GM19099 (cell line): ENCODE results near the gene RAB3A.

Source experiments
- POLR2A ChIP-seq: IDR thresholded peaks from 3 replicates; pipeline ENCODE4 v1.6.1; 2011; ENCODE audit warnings: low read depth; ENCODE audit not compliant: insufficient read length; ENCODE audit errors: extremely low read depth

The RAB3A gene

DNA sequence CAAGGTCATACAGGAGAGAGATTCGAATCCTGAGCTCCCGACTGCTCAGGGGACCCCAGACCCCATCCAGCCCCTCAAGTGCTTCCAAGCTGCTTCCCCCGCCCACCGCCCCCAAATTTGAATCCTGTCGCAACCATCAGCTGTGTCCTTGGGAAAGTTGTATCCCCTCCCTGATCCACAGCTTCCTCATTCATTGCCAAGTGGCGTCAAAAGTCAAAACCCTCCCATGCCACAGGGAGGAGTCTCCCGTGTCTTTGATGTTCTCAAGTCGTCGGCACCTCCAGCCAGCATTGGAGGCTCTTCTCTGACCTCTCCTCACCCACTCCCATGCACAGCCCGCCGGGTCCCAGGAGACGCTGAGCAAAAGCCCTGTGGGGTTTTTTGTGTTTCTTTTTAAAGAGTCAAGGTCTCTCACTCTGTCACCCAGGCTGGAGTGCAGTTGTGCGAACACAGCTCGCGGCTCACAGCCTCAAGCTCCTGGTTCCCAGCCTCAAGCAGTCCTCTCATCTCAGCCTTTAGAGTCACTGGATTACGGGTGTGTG lies 33.1 kb downstream of the RAB3A start:
- no peak for TF ChIP-seq POLR2A

DNA sequence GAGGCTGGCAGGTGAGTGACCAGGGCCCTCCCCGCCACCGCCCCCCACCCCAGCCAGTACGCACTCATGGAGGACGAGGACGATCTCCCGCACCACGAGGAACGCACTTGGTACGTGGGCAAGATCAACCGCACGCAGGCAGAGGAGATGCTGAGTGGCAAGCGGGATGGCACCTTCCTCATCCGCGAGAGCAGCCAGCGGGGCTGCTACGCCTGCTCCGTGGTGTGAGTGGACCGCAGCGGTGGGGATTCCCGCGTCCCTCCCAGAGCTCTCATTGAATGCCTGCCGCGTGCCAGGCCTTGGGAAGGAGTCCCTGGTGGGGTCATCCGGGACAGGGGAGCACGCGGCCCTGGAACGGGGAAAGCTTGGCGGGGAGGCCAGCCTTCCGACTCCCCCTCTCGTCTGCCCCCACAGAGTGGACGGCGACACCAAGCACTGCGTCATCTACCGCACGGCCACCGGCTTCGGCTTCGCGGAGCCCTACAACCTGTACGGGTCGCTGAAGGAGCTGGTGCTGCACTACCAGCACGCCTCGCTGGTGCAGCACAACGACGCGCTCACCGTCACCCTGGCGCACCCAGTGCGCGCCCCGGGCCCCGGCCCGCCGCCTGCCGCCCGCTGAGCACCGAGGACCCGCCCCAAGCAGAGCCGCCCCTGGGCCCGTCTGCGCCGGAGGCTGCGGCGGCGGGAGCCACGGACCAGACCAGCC lies 35.0 kb downstream of the RAB3A start:
- no peak for TF ChIP-seq POLR2A

GRCh38 chr19:18167975-18168645 lies 35.7 kb downstream of the RAB3A start:
- no peak for TF ChIP-seq POLR2A

DNA sequence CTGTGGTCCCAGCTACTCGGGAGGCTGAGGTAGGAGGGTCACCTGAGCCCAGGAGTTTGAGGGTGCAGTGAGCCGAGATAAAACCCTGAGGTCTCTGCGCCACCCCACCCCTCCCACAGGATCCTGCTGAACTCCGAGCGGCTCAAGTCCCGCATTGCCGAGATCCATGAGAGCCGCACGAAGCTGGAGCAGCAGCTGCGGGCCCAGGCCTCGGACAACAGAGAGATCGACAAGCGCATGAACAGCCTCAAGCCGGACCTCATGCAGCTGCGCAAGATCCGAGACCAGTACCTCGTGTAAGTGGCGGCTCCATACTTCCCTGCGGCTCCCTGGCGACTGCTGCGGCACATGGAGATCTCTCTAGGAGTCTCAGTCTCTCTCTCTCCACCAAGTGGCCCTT lies 36.8 kb downstream of the RAB3A start:
- TF ChIP-seq POLR2A, result no peak

GRCh38 chr19:18165794-18166544 lies 37.9 kb downstream of the RAB3A start:
- no peak for TF ChIP-seq POLR2A

- TF ChIP-seq POLR2A, result no peak
These were observed 39.8 kb downstream of the RAB3A start for GRCh38 chr19:18164072-18164471.

DNA sequence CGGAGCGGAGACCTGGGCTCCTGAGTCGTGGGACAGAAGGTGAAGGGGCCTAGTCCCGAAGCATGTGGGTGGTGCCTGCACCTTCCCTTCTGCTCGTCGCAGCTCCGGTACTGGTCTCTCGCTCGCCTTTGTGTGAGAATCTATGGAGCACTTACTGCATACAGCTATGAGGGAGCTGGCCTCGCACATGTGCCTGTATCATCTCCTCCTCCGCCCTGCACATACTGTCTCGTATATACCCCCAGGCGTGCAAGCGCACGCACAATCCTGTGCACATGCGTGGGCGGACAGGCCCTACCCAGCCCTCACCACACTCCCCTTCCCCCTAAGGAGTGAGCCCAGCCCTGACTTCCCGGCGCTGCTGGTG lies 42.2 kb downstream of the RAB3A start:
- no peak for TF ChIP-seq POLR2A

- peak; percentile 72 for TF ChIP-seq POLR2A
These were observed 42.7 kb downstream of the RAB3A start for GRCh38 chr19:18160971-18161635.

DNA sequence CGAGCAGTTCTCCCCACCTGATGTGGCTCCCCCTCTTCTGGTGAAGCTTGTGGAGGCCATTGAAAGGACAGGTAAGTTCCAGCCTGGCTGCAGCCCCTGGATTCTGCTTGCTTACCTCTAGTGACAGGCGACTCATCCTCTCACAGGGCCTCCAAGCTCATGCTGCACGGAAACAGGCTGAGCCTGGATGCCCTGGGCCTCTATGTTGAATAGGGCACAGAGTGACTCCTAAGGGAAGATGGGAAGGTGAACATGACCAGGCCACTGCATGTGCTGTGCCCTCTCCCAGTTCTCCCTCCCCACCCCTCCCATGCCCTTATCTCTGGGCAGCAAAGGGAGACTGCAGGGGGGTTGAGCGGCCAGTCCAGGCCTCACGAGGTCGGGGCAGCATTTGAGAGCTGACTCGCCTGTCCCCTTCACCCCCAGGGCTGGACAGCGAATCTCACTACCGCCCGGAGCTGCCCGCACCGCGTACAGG lies 43.3 kb downstream of the RAB3A start:
- TF ChIP-seq POLR2A, result no peak

- TF ChIP-seq POLR2A, result no peak
These were observed 44.0 kb downstream of the RAB3A start for GRCh38 chr19:18159810-18160209.

- no peak for TF ChIP-seq POLR2A
These were observed 45.4 kb downstream of the RAB3A start for GRCh38 chr19:18158467-18158866.

DNA sequence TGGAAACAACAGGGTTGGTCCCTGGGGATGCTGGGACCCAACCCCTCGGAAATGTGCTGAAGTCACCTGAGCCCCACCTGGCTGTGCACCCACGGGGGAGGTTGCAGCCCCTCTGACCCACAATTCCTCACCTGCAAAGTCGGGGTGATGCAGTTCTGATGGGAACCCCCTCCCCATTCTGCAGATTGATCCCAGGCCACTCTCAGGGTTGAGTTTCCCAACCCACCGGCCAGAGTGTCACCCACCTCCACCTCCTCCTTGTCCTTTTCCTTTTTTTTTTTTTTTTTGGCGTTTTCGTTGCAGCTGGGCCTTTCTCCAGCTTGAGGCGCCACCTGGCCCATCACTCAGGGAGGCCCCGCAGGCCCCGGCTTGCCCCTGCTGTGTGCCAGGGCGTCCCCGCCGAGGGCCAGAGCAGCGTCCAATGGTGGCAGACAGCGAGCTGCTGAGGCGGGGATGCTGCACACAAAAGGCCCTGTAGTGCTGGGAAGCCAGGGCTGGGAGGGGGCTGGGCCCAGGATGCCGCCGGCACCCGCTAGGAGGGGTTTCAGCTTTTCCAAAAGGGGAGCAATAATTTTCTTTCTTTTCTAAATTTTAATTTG lies 46.3 kb downstream of the RAB3A start:
- TF ChIP-seq POLR2A, result no peak

- TF ChIP-seq POLR2A, result no peak
These were observed 46.9 kb downstream of the RAB3A start for GRCh38 chr19:18156841-18157464.

GRCh38 chr19:18156268-18156667 lies 47.6 kb downstream of the RAB3A start:
- TF ChIP-seq POLR2A, result no peak
